NCI-H226 (cell line): ENCODE measurements around the gene DOK6.

ENCODE experiments used
- DNase-seq: peaks from one replicate; pipeline ENCODE4 v3.0.0-alpha.2; 2015

DOK6 gene

GRCh38 chr18:69691008-69691760 is 290.5 kb downstream of the DOK6 start:
- DNase-seq = no peak

- no peak for DNase-seq
Measured at GRCh38 chr18:69697069-69697468, 296.4 kb downstream of the DOK6 start.

GRCh38 chr18:69697689-69698088 is 297.0 kb downstream of the DOK6 start:
- DNase-seq = no peak

GRCh38 chr18:69701305-69701704 is 300.6 kb downstream of the DOK6 start:
- DNase-seq = no peak

GRCh38 chr18:69703461-69703860 is 302.8 kb downstream of the DOK6 start:
- DNase-seq = no peak

- no peak for DNase-seq
Measured at GRCh38 chr18:69705987-69706386, 305.3 kb downstream of the DOK6 start.

GRCh38 chr18:69708844-69709243 is 308.2 kb downstream of the DOK6 start:
- no peak for DNase-seq

GRCh38 chr18:69715191-69715795 is 314.6 kb downstream of the DOK6 start:
- no peak for DNase-seq

- no peak for DNase-seq
Measured at GRCh38 chr18:69717586-69717985, 316.9 kb downstream of the DOK6 start.

GRCh38 chr18:69718912-69719547 is 318.3 kb downstream of the DOK6 start:
- DNase-seq = no peak

GRCh38 chr18:69720422-69720821 is 319.7 kb downstream of the DOK6 start:
- DNase-seq = no peak

GRCh38 chr18:69723434-69723833 is 322.7 kb downstream of the DOK6 start:
- no peak for DNase-seq

GRCh38 chr18:69725009-69725408 is 324.3 kb downstream of the DOK6 start:
- no peak for DNase-seq

- no peak for DNase-seq
Measured at GRCh38 chr18:69725855-69726508, 325.3 kb downstream of the DOK6 start.

GRCh38 chr18:69727912-69728572 is 327.4 kb downstream of the DOK6 start:
- peak; percentile 25 for DNase-seq

GRCh38 chr18:69730664-69731063 is 330.0 kb downstream of the DOK6 start:
- DNase-seq = no peak

- DNase-seq = no peak
Measured at GRCh38 chr18:69734536-69734935, 333.8 kb downstream of the DOK6 start.

GRCh38 chr18:69736730-69737129 is 336.0 kb downstream of the DOK6 start:
- DNase-seq = no peak

GRCh38 chr18:69737851-69738250 is 337.2 kb downstream of the DOK6 start:
- no peak for DNase-seq

- no peak for DNase-seq
Measured at GRCh38 chr18:69747388-69747787, 346.7 kb downstream of the DOK6 start.

GRCh38 chr18:69752737-69753380 is 352.2 kb downstream of the DOK6 start:
- no peak for DNase-seq

GRCh38 chr18:69754108-69754507 is 353.4 kb downstream of the DOK6 start:
- no peak for DNase-seq

GRCh38 chr18:69755041-69755440 is 354.4 kb downstream of the DOK6 start:
- no peak for DNase-seq
